GM12878 (cell line): Measurements from ENCODE around the gene TOP1.

Experiments
- BRCA1 ChIP-seq: IDR thresholded peaks from 2 replicates; pipeline ENCODE4 v1.6.1; 2011; ENCODE audit warnings: low read depth, low read length, improper control_type of control experiment
- CEBPB ChIP-seq, 2 experiments: fragments of 150-350 bp in 1 of 2; IDR thresholded peaks; 2 replicates each; pipeline ENCODE4 v1.6.1; 2012 to 2014; ENCODE audit warnings: low read depth in 2 of 2, low read length in 2 of 2, borderline replicate concordance in 1 of 2, inconsistent platforms in 1 of 2
- EZH2 ChIP-seq: IDR thresholded peaks from 2 replicates; pipeline ENCODE4 v1.6.1; 2012; ENCODE audit warnings: low read depth, mild to moderate bottlenecking, control low read depth, inconsistent platforms, low read length, borderline replicate concordance; ENCODE audit not compliant: control insufficient read depth
- POLR2A ChIP-seq: IDR thresholded peaks from 2 replicates; pipeline ENCODE4 v1.6.1; 2011; ENCODE audit warnings: low read depth, mild to moderate bottlenecking, low read length
- RFX5 ChIP-seq: IDR thresholded peaks from 2 replicates; pipeline ENCODE4 v1.6.1; 2011; ENCODE audit warnings: low read depth, low read length, improper control_type of control experiment
- SREBF1 ChIP-seq: IDR thresholded peaks from 2 replicates; pipeline ENCODE4 v1.6.1; 2012; ENCODE audit warnings: mild to moderate bottlenecking, low read length
- TF ChIP-seq, protein P1 (sequence below), 3 experiments: IDR thresholded peaks in 2 of 3; conservative IDR thresholded peaks in 1 of 3; 2 replicates each; pipeline ENCODE4 v1.5.1; 2011; ENCODE audit warnings: low read depth in 3 of 3, low read length in 3 of 3, mild to moderate bottlenecking in 3 of 3, control low read depth in 2 of 3, moderate library complexity in 2 of 3, inconsistent platforms in 1 of 3, mixed read lengths in 1 of 3; ENCODE audit not compliant: control insufficient read depth in 2 of 3, insufficient read depth in 1 of 3; ENCODE audit errors: extremely low read depth in 1 of 3
- TF ChIP-seq, protein P2 (sequence below): IDR thresholded peaks from 2 replicates; pipeline ENCODE4 v1.6.1; 2012; ENCODE audit warnings: low read length, inconsistent platforms

- TF ChIP-seq, protein P1, sequence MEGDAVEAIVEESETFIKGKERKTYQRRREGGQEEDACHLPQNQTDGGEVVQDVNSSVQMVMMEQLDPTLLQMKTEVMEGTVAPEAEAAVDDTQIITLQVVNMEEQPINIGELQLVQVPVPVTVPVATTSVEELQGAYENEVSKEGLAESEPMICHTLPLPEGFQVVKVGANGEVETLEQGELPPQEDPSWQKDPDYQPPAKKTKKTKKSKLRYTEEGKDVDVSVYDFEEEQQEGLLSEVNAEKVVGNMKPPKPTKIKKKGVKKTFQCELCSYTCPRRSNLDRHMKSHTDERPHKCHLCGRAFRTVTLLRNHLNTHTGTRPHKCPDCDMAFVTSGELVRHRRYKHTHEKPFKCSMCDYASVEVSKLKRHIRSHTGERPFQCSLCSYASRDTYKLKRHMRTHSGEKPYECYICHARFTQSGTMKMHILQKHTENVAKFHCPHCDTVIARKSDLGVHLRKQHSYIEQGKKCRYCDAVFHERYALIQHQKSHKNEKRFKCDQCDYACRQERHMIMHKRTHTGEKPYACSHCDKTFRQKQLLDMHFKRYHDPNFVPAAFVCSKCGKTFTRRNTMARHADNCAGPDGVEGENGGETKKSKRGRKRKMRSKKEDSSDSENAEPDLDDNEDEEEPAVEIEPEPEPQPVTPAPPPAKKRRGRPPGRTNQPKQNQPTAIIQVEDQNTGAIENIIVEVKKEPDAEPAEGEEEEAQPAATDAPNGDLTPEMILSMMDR (IDR thresholded peaks at IDR 0.05 in 2 of 3, conservative IDR thresholded peaks at IDR 0.05 in 1 of 3; ENCODE audit: control insufficient read depth in 2 of 3, extremely low read depth in 1 of 3, insufficient read depth in 1 of 3, low read depth in 3 of 3, low read length in 3 of 3), result no peak
- TF ChIP-seq BRCA1, result no peak
- TF ChIP-seq EZH2, result no peak
- TF ChIP-seq, protein P2, sequence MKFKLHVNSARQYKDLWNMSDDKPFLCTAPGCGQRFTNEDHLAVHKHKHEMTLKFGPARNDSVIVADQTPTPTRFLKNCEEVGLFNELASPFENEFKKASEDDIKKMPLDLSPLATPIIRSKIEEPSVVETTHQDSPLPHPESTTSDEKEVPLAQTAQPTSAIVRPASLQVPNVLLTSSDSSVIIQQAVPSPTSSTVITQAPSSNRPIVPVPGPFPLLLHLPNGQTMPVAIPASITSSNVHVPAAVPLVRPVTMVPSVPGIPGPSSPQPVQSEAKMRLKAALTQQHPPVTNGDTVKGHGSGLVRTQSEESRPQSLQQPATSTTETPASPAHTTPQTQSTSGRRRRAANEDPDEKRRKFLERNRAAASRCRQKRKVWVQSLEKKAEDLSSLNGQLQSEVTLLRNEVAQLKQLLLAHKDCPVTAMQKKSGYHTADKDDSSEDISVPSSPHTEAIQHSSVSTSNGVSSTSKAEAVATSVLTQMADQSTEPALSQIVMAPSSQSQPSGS, result no peak
- TF ChIP-seq POLR2A, result no peak
- TF ChIP-seq CEBPB (IDR thresholded peaks at IDR 0.05; ENCODE audit: borderline replicate concordance in 1 of 2, low read depth in 2 of 2, low read length in 2 of 2), result no peak
- no peak for TF ChIP-seq SREBF1
- no peak for TF ChIP-seq RFX5
Measured at GRCh38 chr20:41110012-41110411, 81.4 kb downstream of the TOP1 start.
